ENCODE results near the gene RNF213. TPM values are rescaled to one million over a fixed set of nuclear protein-coding genes. Genes with fewer than 3 reads are reported as not detected.
"Not testable (repeated sequence)": the region's sequence is repeated elsewhere in the genome, so short reads cannot be mapped to it uniquely, and the experiment has no call there.

The RNF213 gene
- total RNA-seq, 1 donor from 2014 or later: 110 TPM

GRCh38 chr17:80328634-80329380 lies 68.2 kb downstream of the RNF213 start:
- Mint-ChIP-seq H3K9me3 (ENCODE audit: unreplicated experiment) (no peaks in the 10 kb centered on the region), H3K36me3 (ENCODE audit: low read depth, unreplicated experiment) (peaks cover 72% of the 10 kb centered on the region), H3K27me3 (ENCODE audit: unreplicated experiment) (no peaks in the 10 kb centered on the region), H3K27ac (ENCODE audit: unreplicated experiment) (peak overlapping the region; percentile 38), H3K4me1 (ENCODE audit: unreplicated experiment) (peaks cover 25% of the 10 kb centered on the region), H3K4me3 (ENCODE audit: unreplicated experiment) (peak overlapping the region; percentile 81)
- no peak for TF ChIP-seq CTCF (IDR thresholded peaks at IDR 0.05; ENCODE audit: unreplicated experiment)
- DNase-seq (ENCODE audit: low spot score): no peak

DNA sequence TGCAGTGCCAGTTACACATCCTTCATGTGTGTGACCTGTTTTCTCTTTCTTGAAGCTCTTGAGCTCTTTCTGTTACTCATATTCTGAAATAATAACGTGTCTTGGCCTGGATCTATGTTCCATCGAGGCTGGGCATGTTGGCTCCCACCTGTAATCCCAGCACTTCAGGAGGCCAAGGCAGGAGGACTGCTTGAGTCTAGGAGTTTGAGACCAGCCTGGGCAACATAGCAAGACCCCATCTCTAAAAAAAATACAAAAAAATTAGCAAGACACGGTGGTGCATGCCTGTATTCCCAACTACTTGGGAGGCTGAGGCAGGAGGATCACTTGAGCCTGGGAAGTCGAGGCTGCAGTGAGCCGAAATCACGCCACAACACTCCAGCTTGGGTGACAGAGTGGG lies 68.8 kb downstream of the RNF213 start:
- H3K9me3 Mint-ChIP-seq (ENCODE audit: unreplicated experiment); DNase-seq (ENCODE audit: low spot score); H3K27me3 Mint-ChIP-seq (ENCODE audit: unreplicated experiment): not testable (repeated sequence)
- peaks cover 25% of the 10 kb centered on the region for H3K4me1 Mint-ChIP-seq (ENCODE audit: unreplicated experiment)
- peak overlapping the region; percentile 81 for H3K4me3 Mint-ChIP-seq (ENCODE audit: unreplicated experiment)
- H3K36me3 Mint-ChIP-seq (ENCODE audit: low read depth, unreplicated experiment): peaks cover 76% of the 10 kb centered on the region
- peak overlapping the region; percentile 38 for H3K27ac Mint-ChIP-seq (ENCODE audit: unreplicated experiment)

DNA sequence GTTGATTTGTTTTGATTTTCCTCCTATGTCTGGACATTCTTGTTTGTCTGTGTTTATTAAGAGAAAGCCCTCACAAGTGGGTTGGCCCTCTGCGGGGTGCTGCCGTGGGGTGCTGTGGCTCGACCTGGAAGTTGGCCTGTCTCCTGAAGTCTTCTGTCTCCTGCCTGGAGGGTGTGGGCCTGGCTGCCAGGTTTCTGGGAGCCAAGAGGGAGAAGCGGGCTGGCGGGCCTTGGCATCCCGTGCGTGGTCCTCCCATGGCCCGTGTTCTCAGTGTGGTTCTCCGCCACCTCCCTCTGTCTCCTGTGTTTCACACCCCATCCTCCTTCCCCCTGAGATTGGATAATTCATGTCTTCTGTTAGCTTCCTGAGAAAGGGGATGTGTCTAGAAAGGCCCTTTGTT lies 69.6 kb downstream of the RNF213 start:
- H3K27ac Mint-ChIP-seq (ENCODE audit: unreplicated experiment): peak overlapping the region; percentile 21
- H3K27me3 Mint-ChIP-seq (ENCODE audit: unreplicated experiment): no peaks in the 10 kb centered on the region
- H3K36me3 Mint-ChIP-seq (ENCODE audit: low read depth, unreplicated experiment): peaks cover 73% of the 10 kb centered on the region
- H3K4me1 Mint-ChIP-seq (ENCODE audit: unreplicated experiment): peaks cover 25% of the 10 kb centered on the region
- DNase-seq (ENCODE audit: low spot score): no peak
- no peak for TF ChIP-seq CTCF (IDR thresholded peaks at IDR 0.05; ENCODE audit: unreplicated experiment)
- peak overlapping the region; percentile 28 for H3K4me3 Mint-ChIP-seq (ENCODE audit: unreplicated experiment)
- H3K9me3 Mint-ChIP-seq (ENCODE audit: unreplicated experiment): no peaks in the 10 kb centered on the region

DNA sequence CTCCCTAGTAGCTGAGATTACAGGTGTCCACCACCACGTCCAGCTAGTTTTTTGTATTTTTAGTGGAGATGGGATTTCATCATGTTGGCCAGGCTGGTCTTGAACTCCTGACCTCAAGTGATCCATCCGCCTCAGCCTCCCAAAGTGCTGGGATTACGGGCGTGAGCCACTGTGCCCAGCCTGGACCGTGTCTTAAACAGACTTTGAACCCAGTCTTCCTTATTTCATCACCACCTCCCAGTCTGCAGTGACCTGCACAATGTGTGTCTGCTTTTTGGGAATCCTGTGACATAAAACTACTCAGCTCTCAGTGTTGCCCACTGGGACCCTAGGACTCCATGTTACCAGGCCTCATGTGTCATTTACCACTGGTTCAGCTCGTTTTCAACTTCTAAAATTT lies 70.3 kb downstream of the RNF213 start:
- H3K4me1 Mint-ChIP-seq (ENCODE audit: unreplicated experiment): peaks cover 25% of the 10 kb centered on the region
- H3K27ac Mint-ChIP-seq (ENCODE audit: unreplicated experiment); H3K27me3 Mint-ChIP-seq (ENCODE audit: unreplicated experiment); H3K9me3 Mint-ChIP-seq (ENCODE audit: unreplicated experiment); DNase-seq (ENCODE audit: low spot score); H3K4me3 Mint-ChIP-seq (ENCODE audit: unreplicated experiment): not testable (repeated sequence)
- peaks cover 75% of the 10 kb centered on the region for H3K36me3 Mint-ChIP-seq (ENCODE audit: low read depth, unreplicated experiment)

DNA sequence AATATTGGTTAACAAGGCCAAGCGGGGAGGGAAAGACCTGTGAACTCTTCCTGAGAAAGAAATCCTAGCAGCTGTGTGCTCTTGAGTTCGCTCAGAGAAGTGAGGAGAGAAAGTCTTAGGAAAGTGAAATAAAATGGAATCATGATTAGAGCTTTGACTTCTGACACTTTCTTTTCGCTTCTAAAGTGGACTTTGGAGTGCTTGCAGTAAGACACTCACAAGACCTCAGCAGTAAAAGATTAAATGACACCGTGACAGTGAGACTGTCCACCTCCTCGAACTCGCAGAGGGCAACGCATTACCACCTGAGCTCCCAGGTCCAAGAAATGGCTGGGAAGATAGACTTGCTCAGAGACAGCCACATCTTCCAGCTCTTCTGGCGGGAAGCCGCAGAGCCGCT lies 71.2 kb downstream of the RNF213 start:
- Mint-ChIP-seq H3K27me3 (ENCODE audit: unreplicated experiment) (peaks cover 2% of the 10 kb centered on the region), H3K4me3 (ENCODE audit: unreplicated experiment) (no peak overlapping the region), H3K9me3 (ENCODE audit: unreplicated experiment) (no peaks in the 10 kb centered on the region), H3K36me3 (ENCODE audit: low read depth, unreplicated experiment) (peaks cover 68% of the 10 kb centered on the region), H3K27ac (ENCODE audit: unreplicated experiment) (no peak overlapping the region), H3K4me1 (ENCODE audit: unreplicated experiment) (peaks cover 25% of the 10 kb centered on the region)
- DNase-seq (ENCODE audit: low spot score): no peak
- no peak for TF ChIP-seq CTCF (IDR thresholded peaks at IDR 0.05; ENCODE audit: unreplicated experiment)

GRCh38 chr17:80337195-80337895 lies 76.7 kb downstream of the RNF213 start:
- DNase-seq (ENCODE audit: low spot score): no peak
- no peak overlapping the region for H3K4me3 Mint-ChIP-seq (ENCODE audit: unreplicated experiment)
- peaks cover 40% of the 10 kb centered on the region for H3K36me3 Mint-ChIP-seq (ENCODE audit: low read depth, unreplicated experiment)
- H3K27me3 Mint-ChIP-seq (ENCODE audit: unreplicated experiment): peaks cover 2% of the 10 kb centered on the region
- H3K4me1 Mint-ChIP-seq (ENCODE audit: unreplicated experiment): no peaks in the 10 kb centered on the region
- no peak overlapping the region for H3K27ac Mint-ChIP-seq (ENCODE audit: unreplicated experiment)
- TF ChIP-seq CTCF (IDR thresholded peaks at IDR 0.05; ENCODE audit: unreplicated experiment): no peak
- no peaks in the 10 kb centered on the region for H3K9me3 Mint-ChIP-seq (ENCODE audit: unreplicated experiment)
